H9 (cell line): Measurements from ENCODE around the gene MED27. TPM values are rescaled to one million over a fixed set of nuclear protein-coding genes. Genes with fewer than 3 reads are reported as not detected.

Experiments used
- DNase-seq: peaks from one replicate; pipeline ENCODE4 v3.0.0-alpha.2; 2017
- H2AFZ ChIP-seq: one replicate; pipeline ENCODE4 v1.6.1; 2013; ENCODE audit warnings: mild to moderate bottlenecking, low read length, control low read depth, moderate library complexity
- H2AK5ac ChIP-seq: 2 replicates; pipeline ENCODE4 v1.6.1; 2013; ENCODE audit warnings: low read length, control low read depth, mixed read lengths; ENCODE audit not compliant: insufficient read length
- H2BK120ac ChIP-seq: one replicate; pipeline ENCODE4 v1.6.1; 2013; ENCODE audit warnings: low read depth, mild to moderate bottlenecking, low read length, control low read depth, inconsistent platforms; ENCODE audit not compliant: poor library complexity, severe bottlenecking
- H2BK12ac ChIP-seq: 2 replicates; pipeline ENCODE4 v1.6.1; 2013; ENCODE audit warnings: low read length, control low read depth, mixed read lengths, low read depth; ENCODE audit not compliant: insufficient read length
- H2BK15ac ChIP-seq: 2 replicates; pipeline ENCODE4 v1.6.1; 2013; ENCODE audit warnings: low read depth, low read length, control low read depth
- H2BK20ac ChIP-seq: one replicate; pipeline ENCODE4 v1.6.1; 2013; ENCODE audit warnings: low read depth, mild to moderate bottlenecking, low read length, control low read depth, inconsistent platforms; ENCODE audit not compliant: poor library complexity, severe bottlenecking
- H2BK5ac ChIP-seq: 2 replicates; pipeline ENCODE4 v1.6.1; 2013; ENCODE audit warnings: low read length, control low read depth, mixed read lengths; ENCODE audit not compliant: insufficient read length
- H3K14ac ChIP-seq: 2 replicates; pipeline ENCODE4 v1.6.1; 2013; ENCODE audit warnings: low read length, control low read depth; ENCODE audit not compliant: insufficient read depth
- H3K18ac ChIP-seq: 2 replicates; pipeline ENCODE4 v1.6.1; 2013; ENCODE audit warnings: low read depth, mild to moderate bottlenecking, mixed read lengths, low read length, control low read depth; ENCODE audit not compliant: insufficient read length
- H3K23ac ChIP-seq: 2 replicates; pipeline ENCODE4 v1.6.1; 2013; ENCODE audit warnings: low read length, control low read depth, mixed read lengths, low read depth; ENCODE audit not compliant: insufficient read length
- H3K23me2 ChIP-seq: 2 replicates; pipeline ENCODE4 v1.6.1; 2013; ENCODE audit warnings: low read depth, mild to moderate bottlenecking, mixed read lengths, low read length, control low read depth; ENCODE audit not compliant: insufficient read length, poor library complexity, severe bottlenecking
- H3K27ac ChIP-seq: 2 replicates; pipeline ENCODE4 v1.5.1; 2013; ENCODE audit warnings: low read length, control low read depth, mixed read lengths, low read depth; ENCODE audit not compliant: insufficient read length
- H3K27me3 ChIP-seq: 2 replicates; pipeline ENCODE4 v1.6.1; 2013; ENCODE audit warnings: low read length, control low read depth, inconsistent platforms; ENCODE audit not compliant: insufficient read depth
- H3K4ac ChIP-seq: 2 replicates; pipeline ENCODE4 v1.6.1; 2013; ENCODE audit warnings: low read depth, mild to moderate bottlenecking, control low read depth, inconsistent platforms, low read length, moderate library complexity
- H3K4me1 ChIP-seq: 2 replicates; pipeline ENCODE4 v1.6.1; 2013; ENCODE audit warnings: low read length, control low read depth, inconsistent platforms; ENCODE audit not compliant: insufficient read depth
- H3K4me2 ChIP-seq: 2 replicates; pipeline ENCODE4 v1.6.1; 2013; ENCODE audit warnings: low read length, control low read depth, mixed read lengths; ENCODE audit not compliant: insufficient read length, insufficient read depth
- H3K56ac ChIP-seq: 2 replicates; pipeline ENCODE4 v1.6.1; 2013; ENCODE audit warnings: low read depth, mild to moderate bottlenecking, mixed read lengths, low read length, control low read depth; ENCODE audit not compliant: insufficient read length
- H3K79me1 ChIP-seq: 2 replicates; pipeline ENCODE4 v1.6.1; 2013; ENCODE audit warnings: low read depth, mild to moderate bottlenecking, moderate library complexity, low read length, control low read depth, inconsistent platforms; ENCODE audit not compliant: insufficient read depth, poor library complexity, severe bottlenecking
- H3K79me2 ChIP-seq: 2 replicates; pipeline ENCODE4 v1.6.1; 2013; ENCODE audit warnings: low read length, control low read depth, inconsistent platforms; ENCODE audit not compliant: insufficient read depth
- H3K9ac ChIP-seq: 2 replicates; pipeline ENCODE4 v1.6.1; 2013; ENCODE audit warnings: low read length, control low read depth, mixed read lengths; ENCODE audit not compliant: insufficient read length; ENCODE audit errors: extremely low read depth
- H3K9me3 ChIP-seq: one replicate; pipeline ENCODE4 v1.6.1; 2013; ENCODE audit warnings: low read depth, low read length, inconsistent platforms; ENCODE audit not compliant: control insufficient read depth
- H3T11ph ChIP-seq: one replicate; pipeline ENCODE4 v1.6.1; 2013; ENCODE audit warnings: mild to moderate bottlenecking, low read length, control low read depth, inconsistent platforms
- H4K20me1 ChIP-seq: one replicate; pipeline ENCODE4 v1.6.1; 2013; ENCODE audit not compliant: control insufficient read depth, insufficient read length, insufficient read depth
- H4K5ac ChIP-seq: 2 replicates; pipeline ENCODE4 v1.6.1; 2013; ENCODE audit warnings: low read depth, mild to moderate bottlenecking, mixed read lengths, low read length, control low read depth; ENCODE audit not compliant: insufficient read length
- H4K8ac ChIP-seq: replicated peaks from 2 replicates; pipeline ENCODE4 v1.6.1; 2013; ENCODE audit warnings: low read length, control low read depth, mixed read lengths, low read depth; ENCODE audit not compliant: insufficient read length
- H4K91ac ChIP-seq: 2 replicates; pipeline ENCODE4 v1.6.1; 2013; ENCODE audit warnings: low read depth, mild to moderate bottlenecking, moderate library complexity, mixed read lengths, low read length, control low read depth; ENCODE audit not compliant: insufficient read length
- H3K27ac Mint-ChIP-seq, 3 experiments: 2 replicates in 2 of 3; 3 replicates in 1 of 3; pipeline ENCODE4 v1.8.0; 2020 to 2021; ENCODE audit warnings: mixed read lengths in 3 of 3, mild to moderate bottlenecking in 1 of 3, moderate library complexity in 1 of 3
- H3K27me3 Mint-ChIP-seq: 2 replicates; pipeline ENCODE4 v1.8.0; 2021; ENCODE audit warnings: low read depth, mild to moderate bottlenecking, moderate library complexity, mixed read lengths
- H3K36me3 Mint-ChIP-seq, 3 experiments: 2 replicates in 2 of 3; 3 replicates in 1 of 3; pipeline ENCODE4 v1.8.0; 2020 to 2021; ENCODE audit warnings: low read depth in 3 of 3, mixed read lengths in 3 of 3; ENCODE audit not compliant: insufficient read depth in 1 of 3
- H3K4me1 Mint-ChIP-seq, 2 experiments: 2 replicates each; pipeline ENCODE4 v1.8.0; 2020; ENCODE audit warnings: mixed read lengths in 2 of 2
- H3K4me3 Mint-ChIP-seq, 2 experiments: 2 replicates in 1 of 2; 3 replicates in 1 of 2; pipeline ENCODE4 v1.8.0; 2020 to 2021; ENCODE audit warnings: mild to moderate bottlenecking in 2 of 2, mixed read lengths in 2 of 2, moderate library complexity in 1 of 2
- H3K9me3 Mint-ChIP-seq, 2 experiments: 2 replicates in 1 of 2; 3 replicates in 1 of 2; pipeline ENCODE4 v1.8.0; 2020; ENCODE audit warnings: mild to moderate bottlenecking in 2 of 2, mixed read lengths in 2 of 2, moderate library complexity in 1 of 2
- WGBS: extraction: QIAGEN DNeasy Blood & Tissue Kit; methylation state at CpG from one replicate; pipeline ENCODE4 v1.1.7; 2013; ENCODE audit warnings: missing lambda C conversion rate, low lambda C conversion rate, mixed read lengths; ENCODE audit not compliant: insufficient read length; ENCODE audit errors: extremely low coverage; 5-methylcytosine and 5-hydroxymethylcytosine counted together
- total RNA-seq: library from RNA; stranded (reverse); gene quantifications from 2 replicates; pipeline ENCODE4 v1.2.1, GENCODE V29; 2021
- TF ChIP-seq, protein P1 (sequence below): fragments of 200-600 bp; sonication (generic); conservative IDR thresholded peaks from 3 replicates; pipeline ENCODE4 v1.8.0; 2021; ENCODE audit warnings: antibody characterized with exemption, mild to moderate bottlenecking

The MED27 gene
- total RNA-seq, 1 experiment from 2014 or later: 33.5 TPM

DNA sequence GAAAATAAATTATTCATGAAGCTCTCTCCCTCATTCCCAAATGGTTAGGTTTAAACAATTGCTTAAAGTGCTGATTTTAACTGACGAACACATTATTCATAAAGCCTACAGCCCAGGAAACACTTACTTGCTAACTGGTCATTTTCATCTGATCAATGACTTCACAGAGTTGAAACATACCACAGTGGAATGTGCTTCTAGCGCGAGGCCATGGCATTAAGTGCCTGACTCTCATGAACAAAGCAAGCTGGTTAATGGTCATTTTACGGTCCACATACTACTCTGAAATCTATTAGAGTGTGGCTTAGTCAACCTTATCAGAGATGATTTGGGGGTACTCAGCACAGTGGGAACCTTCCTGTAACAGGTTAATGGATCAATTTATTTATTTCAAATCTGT, 114.6 kb downstream of the MED27 start:
- Histone ChIP-seq H3K27ac (no peak overlapping the region), H2BK15ac (no peak overlapping the region), H3K4ac (no peak overlapping the region), H4K8ac (no peak overlapping the region), H3K9ac (no peak overlapping the region), H3K23me2 (no peaks in the 10 kb centered on the region), H4K5ac (no peak overlapping the region), H2AK5ac (no peak overlapping the region), H3K79me2 (no peaks in the 10 kb centered on the region), H2AFZ (no peak overlapping the region), H3K27me3 (peaks cover 12% of the 10 kb centered on the region; the same call in 1 of the 2 replicates), H3K79me1 (no peaks in the 10 kb centered on the region), H2BK120ac (no peak overlapping the region), H4K20me1 (no peaks in the 10 kb centered on the region), H3K56ac (no peak overlapping the region), H3T11ph (no peak overlapping the region), H3K14ac (no peak overlapping the region), H3K18ac (no peak overlapping the region), H3K9me3 (no peaks in the 10 kb centered on the region), H2BK12ac (no peak overlapping the region), H3K23ac (no peak overlapping the region), H2BK5ac (no peak overlapping the region), H2BK20ac (no peak overlapping the region), H3K4me1 (0 out of 2 replicates have a peak, but pooled peaks cover 3% of the 10 kb centered on the region), H4K91ac (no peak overlapping the region), H3K4me2 (no peak overlapping the region)
- H3K27me3 Mint-ChIP-seq: peaks cover 55% of the 10 kb centered on the region
- H3K4me1 Mint-ChIP-seq: peaks cover 28 to 31% of the 10 kb centered on the region in 2 experiments
- no CpG with 5 or more reads among the region's 4 CpGs for WGBS
- TF ChIP-seq, protein P1, sequence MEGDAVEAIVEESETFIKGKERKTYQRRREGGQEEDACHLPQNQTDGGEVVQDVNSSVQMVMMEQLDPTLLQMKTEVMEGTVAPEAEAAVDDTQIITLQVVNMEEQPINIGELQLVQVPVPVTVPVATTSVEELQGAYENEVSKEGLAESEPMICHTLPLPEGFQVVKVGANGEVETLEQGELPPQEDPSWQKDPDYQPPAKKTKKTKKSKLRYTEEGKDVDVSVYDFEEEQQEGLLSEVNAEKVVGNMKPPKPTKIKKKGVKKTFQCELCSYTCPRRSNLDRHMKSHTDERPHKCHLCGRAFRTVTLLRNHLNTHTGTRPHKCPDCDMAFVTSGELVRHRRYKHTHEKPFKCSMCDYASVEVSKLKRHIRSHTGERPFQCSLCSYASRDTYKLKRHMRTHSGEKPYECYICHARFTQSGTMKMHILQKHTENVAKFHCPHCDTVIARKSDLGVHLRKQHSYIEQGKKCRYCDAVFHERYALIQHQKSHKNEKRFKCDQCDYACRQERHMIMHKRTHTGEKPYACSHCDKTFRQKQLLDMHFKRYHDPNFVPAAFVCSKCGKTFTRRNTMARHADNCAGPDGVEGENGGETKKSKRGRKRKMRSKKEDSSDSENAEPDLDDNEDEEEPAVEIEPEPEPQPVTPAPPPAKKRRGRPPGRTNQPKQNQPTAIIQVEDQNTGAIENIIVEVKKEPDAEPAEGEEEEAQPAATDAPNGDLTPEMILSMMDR: no peak
- DNase-seq: no peak
- H3K9me3 Mint-ChIP-seq: peaks cover 0 to 4% of the 10 kb centered on the region in 2 experiments; a peak in 1 of 5 replicates
- H3K36me3 Mint-ChIP-seq: peaks cover 7% of the 10 kb centered on the region in 3 experiments; a peak in 6 of 7 replicates
- H3K4me3 Mint-ChIP-seq: no peak overlapping the region
- no peak overlapping the region for H3K27ac Mint-ChIP-seq
